Activated naive CD4-positive, alpha-beta T cell treated with anti-CD3 and anti-CD28 coated beads for 36 hours (primary cell): ENCODE results near the gene CEP290. TPM values are rescaled to one million over a fixed set of nuclear protein-coding genes. Genes with fewer than 3 reads are reported as not detected.

Source experiments
- CTCF ChIA-PET: fragments of 350-600 bp; sonication (Branson Sonifier 250); formaldehyde crosslinking; loops from one replicate; lab custom pipeline; 2021; ENCODE audit warnings: antibody characterized with exemption; lab: Charles Lee
- DNase-seq: peaks from one replicate; pipeline ENCODE4 v3.0.0-alpha.2; 2020
- H3K27ac Mint-ChIP-seq: one replicate; pipeline ENCODE4 v1.8.0; 2021; ENCODE audit warnings: mild to moderate bottlenecking, mixed read lengths
- H3K27me3 Mint-ChIP-seq: one replicate; pipeline ENCODE4 v1.8.0; 2021; ENCODE audit warnings: low read depth, mixed read lengths
- H3K36me3 Mint-ChIP-seq: one replicate; pipeline ENCODE4 v1.8.0; 2021; ENCODE audit warnings: low read depth, mixed read lengths
- H3K4me1 Mint-ChIP-seq: one replicate; pipeline ENCODE4 v1.8.0; 2021; ENCODE audit warnings: low read depth, mixed read lengths
- H3K4me3 Mint-ChIP-seq: one replicate; pipeline ENCODE4 v1.8.0; 2021; ENCODE audit warnings: mild to moderate bottlenecking, moderate library complexity, mixed read lengths
- H3K9me3 Mint-ChIP-seq: one replicate; pipeline ENCODE4 v1.8.0; 2021; ENCODE audit warnings: mixed read lengths
- intact Hi-C: fragments of 100-400 bp; cut with micrococcal nuclease; formaldehyde crosslinking; loops from one replicate; pipeline ENCODE4 v1.15.1; 2023
- total RNA-seq, 2 experiments: library from RNA; stranded (reverse); gene quantifications; one replicate each; pipeline ENCODE4 v1.2.3, GENCODE V29; 2021

Gene CEP290
- total RNA-seq: 10 to 100 TPM; 12.7 to 13.6 TPM

GRCh38 chr12:88141774-88142609 is at the start of gene CEP290, which contains the start of gene TMTC3:
TSS of gene CEP290 (minus strand) at chr12:88142088. CDS start at chr12:88141307, 781 bp downstream.
TSS of gene TMTC3 (plus strand) at chr12:88142307. CDS start at chr12:88148316, 6,009 bp downstream.
- peak within 1 kb of the TSS; percentile 90 for H3K27ac Mint-ChIP-seq
- H3K27me3 Mint-ChIP-seq: no peaks in the 10 kb centered on the region
- intact Hi-C loops: loop anchor here (1.0 to 10.0 kb wide), 13 partner anchors 93 to 1615 kb away; partner anchors contain the start of genes DUSP6 and POC1B
- CTCF ChIA-PET: no interaction called here
- DNase-seq: peak; percentile 95
- peak within 1 kb of the TSS; percentile 91 for H3K4me3 Mint-ChIP-seq
- no peaks in the 10 kb centered on the region for H3K9me3 Mint-ChIP-seq
- peaks cover 21% of the 10 kb centered on the region for H3K36me3 Mint-ChIP-seq
- H3K4me1 Mint-ChIP-seq: peaks cover 40% of the 10 kb centered on the region

DNA sequence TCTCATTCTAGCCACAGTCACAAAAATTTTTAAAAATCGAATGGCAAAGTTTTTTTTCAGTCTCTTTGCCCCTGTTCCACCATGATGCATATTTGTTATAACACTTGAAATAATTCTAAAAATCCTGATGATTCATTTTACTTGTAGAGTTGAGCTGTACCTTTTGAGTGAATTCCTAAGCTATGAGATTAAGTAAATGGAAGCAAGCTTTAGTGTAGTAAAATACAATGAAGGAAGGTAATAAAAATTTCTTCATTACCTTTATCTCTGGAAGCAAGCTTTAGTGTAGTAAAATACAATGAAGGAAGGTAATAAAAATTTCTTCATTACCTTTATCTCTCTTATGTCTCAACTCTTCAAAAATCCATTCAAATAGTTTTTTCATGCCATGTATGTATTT is 46.3 kb upstream of the CEP290 start:
- H3K27me3 Mint-ChIP-seq: no peaks in the 10 kb centered on the region
- DNase-seq: no peak
- peaks cover 19% of the 10 kb centered on the region for H3K36me3 Mint-ChIP-seq
- H3K4me3 Mint-ChIP-seq: no peak overlapping the region
- intact Hi-C loops: no loop called here
- H3K27ac Mint-ChIP-seq: no peak overlapping the region
- H3K4me1 Mint-ChIP-seq: no peaks in the 10 kb centered on the region
- no peaks in the 10 kb centered on the region for H3K9me3 Mint-ChIP-seq
- CTCF ChIA-PET: no interaction called here

GRCh38 chr12:88187571-88187970 is 45.7 kb upstream of the CEP290 start:
- no peaks in the 10 kb centered on the region for H3K4me1 Mint-ChIP-seq
- intact Hi-C loops: no loop called here
- CTCF ChIA-PET: no interaction called here

DNA sequence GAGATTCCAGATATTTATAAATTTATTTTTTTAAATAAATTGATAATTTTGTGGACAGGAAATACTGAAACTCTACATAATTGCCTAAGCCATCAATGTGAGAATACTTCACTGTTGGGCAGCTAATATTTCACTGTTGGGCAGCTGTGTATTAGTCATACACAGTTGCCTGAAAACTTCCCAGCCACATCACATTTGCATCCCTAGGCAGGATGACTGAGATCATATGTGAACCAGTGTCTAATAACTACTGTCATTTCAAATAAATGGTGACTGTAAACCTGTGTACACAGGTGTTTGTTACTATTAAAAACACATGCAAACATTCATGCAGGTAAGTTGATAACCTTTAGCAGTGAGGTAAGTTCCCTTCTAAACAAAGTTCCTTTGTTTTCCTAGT is 44.1 kb upstream of the CEP290 start:
- no peak overlapping the region for H3K4me3 Mint-ChIP-seq
- no peaks in the 10 kb centered on the region for H3K27me3 Mint-ChIP-seq
- H3K36me3 Mint-ChIP-seq: peaks cover 34% of the 10 kb centered on the region
- no peak for DNase-seq
- no peaks in the 10 kb centered on the region for H3K4me1 Mint-ChIP-seq
- H3K9me3 Mint-ChIP-seq: peaks cover 2% of the 10 kb centered on the region
- no peak overlapping the region for H3K27ac Mint-ChIP-seq
- intact Hi-C loops: no loop called here
- CTCF ChIA-PET: no interaction called here

More at GRCh38 chr12:88187571-88187970, 45.7 kb upstream of the CEP290 start:
- no peak overlapping the region for H3K27ac Mint-ChIP-seq
- H3K36me3 Mint-ChIP-seq: peaks cover 23% of the 10 kb centered on the region
- H3K27me3 Mint-ChIP-seq: no peaks in the 10 kb centered on the region
- H3K4me3 Mint-ChIP-seq: no peak overlapping the region
- no peaks in the 10 kb centered on the region for H3K9me3 Mint-ChIP-seq
- DNase-seq: no peak

GRCh38 chr12:88185279-88185678 is 43.4 kb upstream of the CEP290 start:
- Mint-ChIP-seq H3K27ac (no peak overlapping the region), H3K27me3 (no peaks in the 10 kb centered on the region), H3K36me3 (peaks cover 39% of the 10 kb centered on the region), H3K4me1 (no peaks in the 10 kb centered on the region), H3K9me3 (peaks cover 2% of the 10 kb centered on the region), H3K4me3 (no peak overlapping the region)
- intact Hi-C loops: no loop called here
- no peak for DNase-seq
- CTCF ChIA-PET: no interaction called here

GRCh38 chr12:88184196-88184595 is 42.3 kb upstream of the CEP290 start:
- DNase-seq: no peak
- intact Hi-C loops: no loop called here
- CTCF ChIA-PET: no interaction called here
- no peaks in the 10 kb centered on the region for H3K4me1 Mint-ChIP-seq
- H3K9me3 Mint-ChIP-seq: peaks cover 2% of the 10 kb centered on the region
- H3K4me3 Mint-ChIP-seq: no peak overlapping the region
- H3K36me3 Mint-ChIP-seq: peaks cover 50% of the 10 kb centered on the region
- H3K27me3 Mint-ChIP-seq: no peaks in the 10 kb centered on the region
- H3K27ac Mint-ChIP-seq: no peak overlapping the region

- H3K27me3 Mint-ChIP-seq: no peaks in the 10 kb centered on the region
- CTCF ChIA-PET: no interaction called here
- intact Hi-C loops: no loop called here
- H3K4me1 Mint-ChIP-seq: no peaks in the 10 kb centered on the region
- no peak for DNase-seq
- peaks cover 2% of the 10 kb centered on the region for H3K9me3 Mint-ChIP-seq
- no peak overlapping the region for H3K27ac Mint-ChIP-seq
- peaks cover 62% of the 10 kb centered on the region for H3K36me3 Mint-ChIP-seq
- H3K4me3 Mint-ChIP-seq: no peak overlapping the region
These were observed 40.5 kb upstream of the CEP290 start for GRCh38 chr12:88182416-88182815.

GRCh38 chr12:88181881-88182280 is 40.0 kb upstream of the CEP290 start:
- intact Hi-C loops: no loop called here
- Mint-ChIP-seq H3K27me3 (no peaks in the 10 kb centered on the region), H3K9me3 (peaks cover 2% of the 10 kb centered on the region), H3K4me3 (no peak overlapping the region), H3K27ac (no peak overlapping the region), H3K4me1 (no peaks in the 10 kb centered on the region), H3K36me3 (peaks cover 64% of the 10 kb centered on the region)
- DNase-seq: no peak
- CTCF ChIA-PET: no interaction called here

- CTCF ChIA-PET: no interaction called here
- H3K9me3 Mint-ChIP-seq: peaks cover 2% of the 10 kb centered on the region
- no peaks in the 10 kb centered on the region for H3K27me3 Mint-ChIP-seq
- H3K4me1 Mint-ChIP-seq: peaks cover 4% of the 10 kb centered on the region
- no peak for DNase-seq
- no peak overlapping the region for H3K4me3 Mint-ChIP-seq
- peaks cover 71% of the 10 kb centered on the region for H3K36me3 Mint-ChIP-seq
- intact Hi-C loops: no loop called here
- H3K27ac Mint-ChIP-seq: no peak overlapping the region
These were observed 37.6 kb upstream of the CEP290 start for GRCh38 chr12:88179436-88180014.

- peaks cover 60% of the 10 kb centered on the region for H3K36me3 Mint-ChIP-seq
- CTCF ChIA-PET: no interaction called here
- no peak overlapping the region for H3K4me3 Mint-ChIP-seq
- H3K27me3 Mint-ChIP-seq: no peaks in the 10 kb centered on the region
- no peaks in the 10 kb centered on the region for H3K9me3 Mint-ChIP-seq
- DNase-seq: no peak
- intact Hi-C loops: no loop called here
- no peak overlapping the region for H3K27ac Mint-ChIP-seq
- H3K4me1 Mint-ChIP-seq: peaks cover 6% of the 10 kb centered on the region
These were observed 33.7 kb upstream of the CEP290 start for GRCh38 chr12:88175544-88175943.

DNA sequence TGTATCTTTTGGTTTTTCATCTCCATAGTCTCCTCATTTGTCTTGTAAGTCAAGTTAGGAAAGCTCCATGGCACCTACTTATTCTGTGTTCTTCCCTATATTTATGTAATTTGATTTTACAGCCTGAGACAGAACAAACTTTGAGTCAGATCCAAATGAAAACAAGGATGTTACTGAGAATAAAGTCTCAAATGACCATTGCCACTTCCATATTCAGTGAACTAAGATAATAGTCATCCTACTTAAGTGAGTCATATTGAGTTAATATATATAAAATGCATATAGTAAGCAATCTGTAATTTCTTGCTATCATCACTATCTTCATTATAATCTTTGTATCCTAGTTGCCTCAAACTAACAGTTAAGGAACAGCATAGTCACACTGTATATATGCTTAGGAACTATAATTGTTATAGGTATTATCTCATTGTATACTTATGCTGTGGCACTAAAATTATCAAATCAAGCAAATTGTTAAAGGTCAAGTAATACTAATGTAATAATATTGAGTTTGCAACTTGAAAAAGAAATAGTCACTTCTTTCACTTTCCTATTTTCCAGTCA is 31.0 kb upstream of the CEP290 start:
- Mint-ChIP-seq H3K36me3 (peaks cover 61% of the 10 kb centered on the region), H3K4me3 (no peak overlapping the region), H3K4me1 (peaks cover 6% of the 10 kb centered on the region)

GRCh38 chr12:88167384-88167783 is 25.5 kb upstream of the CEP290 start:
- no peaks in the 10 kb centered on the region for H3K27me3 Mint-ChIP-seq
- H3K9me3 Mint-ChIP-seq: no peaks in the 10 kb centered on the region
- H3K4me3 Mint-ChIP-seq: no peak overlapping the region
- intact Hi-C loops: no loop called here
- peaks cover 47% of the 10 kb centered on the region for H3K36me3 Mint-ChIP-seq
- no peak overlapping the region for H3K27ac Mint-ChIP-seq
- CTCF ChIA-PET: no interaction called here
- peaks cover 2% of the 10 kb centered on the region for H3K4me1 Mint-ChIP-seq
- DNase-seq: no peak

More for the DNA sequence above, 31.0 kb upstream of the CEP290 start:
- no peak for DNase-seq
- H3K27me3 Mint-ChIP-seq: no peaks in the 10 kb centered on the region
- no peaks in the 10 kb centered on the region for H3K9me3 Mint-ChIP-seq
- CTCF ChIA-PET: no interaction called here
- intact Hi-C loops: no loop called here
- H3K27ac Mint-ChIP-seq: no peak overlapping the region
